ENCODE results near the gene DPP6. TPM values are rescaled to one million over a fixed set of nuclear protein-coding genes. Genes with fewer than 3 reads are reported as not detected.
"Not testable (repeated sequence)": the region's sequence is repeated elsewhere in the genome, so short reads cannot be mapped to it uniquely, and the experiment has no call there.

Gene DPP6
- total RNA-seq, 1 donor from 2014 or later = 5.1 TPM

DNA sequence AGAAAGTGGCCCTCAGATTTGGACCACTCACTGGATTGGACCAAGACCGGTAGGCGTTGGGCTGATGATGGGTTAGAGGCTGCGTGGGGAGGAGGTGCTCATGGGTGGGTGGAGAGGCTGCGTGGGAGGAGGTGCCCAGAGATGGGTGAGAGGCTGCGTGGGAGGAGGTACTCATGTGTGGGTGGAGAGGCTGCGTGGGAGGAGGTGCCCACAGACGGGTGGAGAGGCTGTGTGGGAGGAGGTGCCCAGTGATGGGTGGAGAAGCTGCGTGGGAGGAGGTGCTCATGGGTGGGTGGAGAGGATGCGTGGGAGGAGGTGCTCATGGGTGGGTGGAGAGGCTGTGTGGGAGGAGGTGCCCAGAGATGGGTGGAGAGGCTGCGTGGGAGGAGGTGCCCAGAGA is 604.4 kb downstream of the DPP6 start:
- DNase-seq = no peak

GRCh38 chr7:154666768-154667167 is 614.6 kb downstream of the DPP6 start:
- no peak for DNase-seq

- peak; percentile 43 for DNase-seq
Observed at GRCh38 chr7:154672659-154673415, 620.6 kb downstream of the DPP6 start.

GRCh38 chr7:154674191-154674590 is 622.0 kb downstream of the DPP6 start:
- DNase-seq = no peak

DNA sequence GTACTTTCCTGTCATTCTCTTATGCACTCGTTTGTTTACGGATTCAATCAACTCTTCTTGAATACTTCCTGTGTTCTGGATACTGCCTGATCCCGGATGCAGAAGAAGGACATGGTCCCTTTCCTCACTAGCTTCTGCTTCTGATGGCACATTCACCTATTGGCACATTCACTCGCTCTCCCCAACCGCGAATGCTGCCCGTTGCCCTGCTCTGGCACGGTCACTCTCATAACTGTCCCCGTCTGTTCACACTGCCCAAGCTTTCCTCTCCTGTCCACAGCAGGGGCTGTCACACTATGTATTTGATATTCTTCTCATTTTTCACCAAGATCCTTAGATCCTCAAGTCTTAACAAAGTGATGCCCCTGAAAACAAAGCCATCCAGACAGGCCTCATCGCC is 623.4 kb downstream of the DPP6 start:
- DNase-seq = no peak

- DNase-seq = not testable (repeated sequence)
Observed at GRCh38 chr7:154676033-154676421, 623.8 kb downstream of the DPP6 start.

GRCh38 chr7:154676422-154677073 is 624.4 kb downstream of the DPP6 start:
- no peak for DNase-seq

GRCh38 chr7:154677454-154677853 is 625.3 kb downstream of the DPP6 start:
- no peak for DNase-seq

DNA sequence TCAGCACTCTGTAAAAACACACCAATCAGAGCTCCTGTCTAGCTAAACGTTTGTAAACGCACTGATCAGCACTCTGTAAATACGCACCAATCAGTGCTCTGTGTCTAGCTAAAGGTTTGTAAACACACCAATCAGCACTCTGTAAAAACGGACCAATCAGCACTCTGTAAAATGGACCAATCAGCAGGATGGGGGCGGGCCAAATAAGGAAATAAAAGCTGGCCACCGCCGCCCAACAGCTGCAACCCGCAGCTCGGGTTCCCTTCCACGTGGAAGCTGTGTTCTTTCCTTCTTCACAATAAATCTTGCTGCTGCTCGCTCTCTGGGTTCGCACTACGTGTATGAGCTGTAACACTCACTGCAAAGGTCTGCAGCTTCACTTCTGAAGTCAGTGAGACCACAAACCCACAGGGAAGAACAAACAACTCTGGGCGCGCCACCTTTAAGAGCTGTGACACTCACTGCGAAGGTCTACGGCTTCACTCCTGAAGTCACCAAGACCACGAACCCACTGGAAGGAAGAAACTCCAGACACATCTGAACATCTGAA is 625.9 kb downstream of the DPP6 start:
- DNase-seq = not testable (repeated sequence)

- no peak for DNase-seq
Observed at GRCh38 chr7:154679379-154680053, 627.3 kb downstream of the DPP6 start.

DNA sequence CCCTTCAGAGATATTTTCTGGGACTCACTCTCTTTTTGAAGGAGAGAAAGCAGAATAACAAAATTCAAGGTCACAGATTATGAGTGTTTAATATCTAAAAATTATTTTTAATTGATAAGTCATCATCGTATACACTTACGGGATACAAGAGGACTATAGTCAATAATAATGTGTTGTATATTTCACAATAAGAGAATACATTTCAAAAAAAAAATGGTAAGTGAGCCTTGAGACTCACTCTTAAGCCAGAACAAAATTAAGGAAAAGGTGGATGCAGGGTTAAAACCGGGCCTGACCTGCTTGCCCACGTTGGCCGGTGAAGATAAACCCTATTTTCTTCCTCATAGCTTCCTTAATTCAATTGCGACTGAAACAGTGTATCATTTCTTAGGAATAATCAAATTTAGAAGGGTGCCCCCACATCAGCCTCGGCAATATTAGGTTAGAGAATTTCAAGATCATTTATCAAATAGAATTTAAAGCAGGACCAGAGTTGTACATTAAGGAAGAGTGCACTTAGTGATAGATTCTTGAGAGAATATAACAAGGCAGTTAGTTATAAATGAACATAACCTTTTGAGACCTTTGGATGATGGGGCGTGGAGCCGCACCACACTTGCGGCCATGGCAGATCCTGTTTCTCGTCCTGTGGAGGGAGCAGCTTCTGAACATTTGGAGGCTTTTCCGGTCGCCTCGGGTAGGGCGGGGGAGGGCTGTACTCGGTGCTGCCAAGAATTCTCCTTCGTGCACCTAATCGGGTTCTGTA is 628.9 kb downstream of the DPP6 start:
- DNase-seq = no peak

DNA sequence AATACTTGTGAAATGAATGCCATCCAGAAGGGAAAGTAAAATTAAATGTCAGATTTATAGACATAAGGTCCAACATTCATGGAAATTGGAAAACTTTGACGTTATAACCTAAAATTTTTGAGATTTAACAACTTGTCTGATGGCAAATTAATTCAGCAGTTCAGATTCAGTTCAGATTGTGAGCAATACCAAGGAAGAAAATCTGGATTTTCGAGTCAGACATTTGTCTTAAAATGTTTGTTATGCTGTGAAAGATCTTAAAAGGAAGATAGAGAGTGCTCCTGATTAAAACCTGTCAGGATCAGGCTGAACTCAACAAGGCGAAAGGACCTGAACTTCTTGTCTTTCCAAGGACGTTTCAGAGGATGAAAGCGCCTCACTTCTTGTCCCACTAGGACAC is 629.8 kb downstream of the DPP6 start:
- DNase-seq = no peak

- DNase-seq = peak; percentile 78
Observed at GRCh38 chr7:154684666-154685563, 632.7 kb downstream of the DPP6 start.

DNA sequence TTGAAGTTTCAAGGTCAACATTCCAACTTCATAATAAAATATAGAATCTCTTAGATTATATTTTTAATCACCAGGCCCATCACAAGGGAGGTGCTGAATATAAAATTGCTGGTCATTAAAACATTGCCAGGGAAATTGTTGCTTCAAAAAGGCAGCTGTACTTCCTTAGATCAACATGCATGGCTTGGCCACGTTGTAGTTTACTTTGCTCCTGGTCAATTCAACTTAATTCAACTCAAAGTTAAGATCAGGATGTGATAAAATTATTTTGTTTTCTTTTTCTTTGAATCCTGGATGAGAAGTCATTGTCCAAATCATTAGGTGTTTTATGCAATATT is 633.3 kb downstream of the DPP6 start:
- DNase-seq = no peak

GRCh38 chr7:154686305-154686704 is 634.1 kb downstream of the DPP6 start:
- no peak for DNase-seq

- DNase-seq = no peak
Observed at GRCh38 chr7:154688952-154689351, 636.8 kb downstream of the DPP6 start.

DNA sequence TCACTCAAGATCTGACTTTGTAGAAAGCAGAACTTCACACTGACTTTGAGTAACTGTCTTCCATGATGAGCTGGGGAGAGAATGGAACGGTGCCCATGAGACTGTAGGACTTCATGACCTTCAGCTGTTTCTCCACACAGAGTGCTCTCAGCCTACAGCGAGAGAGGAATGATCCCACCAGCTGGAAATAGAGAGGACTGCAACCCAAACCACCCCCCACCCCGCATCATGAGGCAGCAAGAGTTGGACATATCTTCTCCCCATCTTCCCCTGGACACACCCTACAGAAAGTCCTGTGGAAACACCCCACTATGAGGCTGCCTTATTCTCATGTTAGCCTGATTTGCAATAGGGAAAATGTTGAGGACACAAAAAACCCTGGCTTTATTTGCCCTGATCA is 638.2 kb downstream of the DPP6 start:
- DNase-seq = no peak

GRCh38 chr7:154693661-154694060 is 641.5 kb downstream of the DPP6 start:
- DNase-seq = peak; percentile 20

GRCh38 chr7:154695836-154696235 is 643.6 kb downstream of the DPP6 start:
- DNase-seq = no peak

DNA sequence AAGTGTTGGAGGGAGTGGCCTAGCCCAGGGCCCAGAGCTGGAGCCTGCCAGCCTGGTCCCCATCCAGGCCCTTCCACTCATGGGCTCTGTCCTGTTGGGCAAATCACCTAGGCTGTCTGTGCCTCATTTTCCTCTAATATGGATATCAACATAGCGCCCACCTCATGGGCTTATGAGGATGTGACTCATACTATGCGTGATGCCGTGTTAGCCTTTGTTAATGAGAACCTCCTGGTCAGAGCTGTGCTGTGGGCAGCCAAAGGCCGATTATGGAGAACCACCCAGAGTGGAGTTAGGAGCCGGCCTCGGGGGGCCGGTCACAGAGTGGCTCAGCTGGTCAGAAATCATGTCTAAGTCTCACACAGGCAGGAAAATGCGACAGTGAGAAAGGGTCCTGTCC is 644.4 kb downstream of the DPP6 start:
- no peak for DNase-seq

DNA sequence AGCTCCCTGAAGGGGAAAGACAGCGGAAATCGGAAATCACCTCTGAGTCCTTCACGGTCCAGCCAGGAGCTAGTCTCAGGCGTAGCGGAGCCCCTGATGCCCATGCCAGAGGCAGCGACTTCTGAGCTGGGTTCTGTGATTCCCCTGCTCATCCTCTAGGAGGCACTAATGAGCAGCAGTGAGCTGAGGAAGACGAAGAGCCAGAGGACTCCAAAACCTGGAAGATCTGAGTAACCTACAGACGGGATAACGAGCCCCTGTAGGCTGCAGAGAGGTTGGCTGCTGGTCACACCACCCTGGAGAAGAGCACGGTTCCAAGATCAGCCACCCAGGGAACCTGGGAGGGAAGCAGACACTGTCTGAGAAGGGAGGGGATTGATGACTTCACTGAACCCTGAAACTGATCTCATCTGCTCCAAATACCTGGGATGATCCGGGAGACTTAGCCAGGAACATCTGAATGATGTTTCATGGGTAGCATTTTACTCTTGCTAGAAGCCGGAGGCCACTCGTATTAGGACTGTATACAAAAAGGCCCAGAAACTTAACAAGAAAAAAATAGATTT is 646.6 kb downstream of the DPP6 start:
- DNase-seq = no peak
